ENCODE data around the gene VAV2. TPM values are rescaled to one million over a fixed set of nuclear protein-coding genes. Genes with fewer than 3 reads are reported as not detected.

The VAV2 gene
- total RNA-seq, 1 donor from 2014 or later: 80.6 TPM

GRCh38 chr9:133794016-133794760 lies 197.9 kb downstream of the VAV2 start:
- H3K4me1 Mint-ChIP-seq (ENCODE audit: low read depth): no peaks in the 10 kb centered on the region
- no peaks in the 10 kb centered on the region for H3K27me3 Mint-ChIP-seq
- no peak overlapping the region for H3K4me3 Mint-ChIP-seq (ENCODE audit: low read depth)
- no peak for DNase-seq (ENCODE audit: low spot score, unreplicated experiment)
- no peak for TF ChIP-seq CTCF (IDR thresholded peaks at IDR 0.05; ENCODE audit: unreplicated experiment)
- H3K36me3 Mint-ChIP-seq (ENCODE audit: insufficient read depth): peaks cover 11% of the 10 kb centered on the region
- no peaks in the 10 kb centered on the region for H3K9me3 Mint-ChIP-seq (ENCODE audit: low read depth)
- no peak overlapping the region for H3K27ac Mint-ChIP-seq

GRCh38 chr9:133793471-133793870 lies 198.7 kb downstream of the VAV2 start:
- TF ChIP-seq CTCF (IDR thresholded peaks at IDR 0.05; ENCODE audit: unreplicated experiment): no peak
- Mint-ChIP-seq H3K36me3 (ENCODE audit: insufficient read depth) (peaks cover 17% of the 10 kb centered on the region), H3K9me3 (ENCODE audit: low read depth) (no peaks in the 10 kb centered on the region), H3K4me3 (ENCODE audit: low read depth) (no peak overlapping the region), H3K4me1 (ENCODE audit: low read depth) (no peaks in the 10 kb centered on the region), H3K27me3 (no peaks in the 10 kb centered on the region), H3K27ac (no peak overlapping the region)
- no peak for DNase-seq (ENCODE audit: low spot score, unreplicated experiment)

- TF ChIP-seq CTCF (IDR thresholded peaks at IDR 0.05; ENCODE audit: unreplicated experiment): peak; percentile 86
These were observed 199.2 kb downstream of the VAV2 start for GRCh38 chr9:133792721-133793470.

GRCh38 chr9:133791735-133792649 lies 200.1 kb downstream of the VAV2 start:
- no peaks in the 10 kb centered on the region for H3K4me1 Mint-ChIP-seq (ENCODE audit: low read depth)
- peaks cover 17% of the 10 kb centered on the region for H3K36me3 Mint-ChIP-seq (ENCODE audit: insufficient read depth)
- no peak overlapping the region for H3K27ac Mint-ChIP-seq
- DNase-seq (ENCODE audit: low spot score, unreplicated experiment): no peak
- TF ChIP-seq CTCF (IDR thresholded peaks at IDR 0.05; ENCODE audit: unreplicated experiment): no peak
- H3K4me3 Mint-ChIP-seq (ENCODE audit: low read depth): no peak overlapping the region
- no peaks in the 10 kb centered on the region for H3K27me3 Mint-ChIP-seq
- H3K9me3 Mint-ChIP-seq (ENCODE audit: low read depth): no peaks in the 10 kb centered on the region

More at GRCh38 chr9:133792721-133793470, 199.2 kb downstream of the VAV2 start:
- no peak overlapping the region for H3K4me3 Mint-ChIP-seq (ENCODE audit: low read depth)
- no peak overlapping the region for H3K27ac Mint-ChIP-seq
- peaks cover 17% of the 10 kb centered on the region for H3K36me3 Mint-ChIP-seq (ENCODE audit: insufficient read depth)
- DNase-seq (ENCODE audit: low spot score, unreplicated experiment): peak; percentile 55
- H3K9me3 Mint-ChIP-seq (ENCODE audit: low read depth): no peaks in the 10 kb centered on the region
- H3K27me3 Mint-ChIP-seq: no peaks in the 10 kb centered on the region
- H3K4me1 Mint-ChIP-seq (ENCODE audit: low read depth): no peaks in the 10 kb centered on the region

- H3K36me3 Mint-ChIP-seq (ENCODE audit: insufficient read depth): peaks cover 18% of the 10 kb centered on the region
- H3K27me3 Mint-ChIP-seq: no peaks in the 10 kb centered on the region
- no peaks in the 10 kb centered on the region for H3K9me3 Mint-ChIP-seq (ENCODE audit: low read depth)
- DNase-seq (ENCODE audit: low spot score, unreplicated experiment): no peak
- TF ChIP-seq CTCF (IDR thresholded peaks at IDR 0.05; ENCODE audit: unreplicated experiment): no peak
- H3K27ac Mint-ChIP-seq: no peak overlapping the region
- H3K4me3 Mint-ChIP-seq (ENCODE audit: low read depth): no peak overlapping the region
- H3K4me1 Mint-ChIP-seq (ENCODE audit: low read depth): no peaks in the 10 kb centered on the region
These were observed 201.1 kb downstream of the VAV2 start for GRCh38 chr9:133791069-133791468.

Measured in progenitor cell of endocrine pancreas (in vitro differentiated cells).